Cerebellar cortex (tissue), 1 donor: Measurements from ENCODE around the gene COPS6.

Source experiments
- DNase-seq: peaks from one replicate; pipeline ENCODE4 v3.0.0-alpha.2; 2015; ENCODE audit warnings: low spot score

COPS6 gene

GRCh38 chr7:100088621-100089457, at the start of gene COPS6:
COPS6 (plus strand) TSS chr7:100088969; CDS start chr7:100088991, 22 bp downstream.
- peak; percentile 63 for DNase-seq

- no peak for DNase-seq
Observed at GRCh38 chr7:100040575-100040974, 48.2 kb upstream of the COPS6 start.

GRCh38 chr7:100044718-100045117, 44.1 kb upstream of the COPS6 start:
- DNase-seq = no peak

- no peak for DNase-seq
Observed at GRCh38 chr7:100048680-100049079, 40.1 kb upstream of the COPS6 start.

- peak; percentile 87 for DNase-seq
Observed at GRCh38 chr7:100049441-100050291, 39.1 kb upstream of the COPS6 start, which contains the start of gene ZSCAN21. ZSCAN21 (plus strand) TSS chr7:100049774; CDS start chr7:100057007, 7,233 bp downstream.

GRCh38 chr7:100051611-100052010, 37.2 kb upstream of the COPS6 start:
- DNase-seq = no peak

- DNase-seq = peak; percentile 63
Observed at GRCh38 chr7:100053215-100053614, 35.6 kb upstream of the COPS6 start.

GRCh38 chr7:100057006-100057405, 31.8 kb upstream of the COPS6 start:
- DNase-seq = no peak

GRCh38 chr7:100059251-100059739, 29.5 kb upstream of the COPS6 start:
- no peak for DNase-seq

- no peak for DNase-seq
Observed at GRCh38 chr7:100061518-100062193, 27.1 kb upstream of the COPS6 start.

GRCh38 chr7:100063376-100063775, 25.4 kb upstream of the COPS6 start:
- DNase-seq = no peak

- no peak for DNase-seq
Observed at GRCh38 chr7:100064162-100064561, 24.6 kb upstream of the COPS6 start.

GRCh38 chr7:100065452-100066186, 23.1 kb upstream of the COPS6 start:
- DNase-seq = no peak

- DNase-seq = no peak
Observed at GRCh38 chr7:100066953-100067352, 21.8 kb upstream of the COPS6 start.

GRCh38 chr7:100069991-100070390, 18.8 kb upstream of the COPS6 start:
- DNase-seq = no peak

- no peak for DNase-seq
Observed at GRCh38 chr7:100071018-100071723, 17.6 kb upstream of the COPS6 start.

GRCh38 chr7:100072462-100072861, 16.3 kb upstream of the COPS6 start:
- no peak for DNase-seq

GRCh38 chr7:100074841-100075240, 13.9 kb upstream of the COPS6 start:
- no peak for DNase-seq

- DNase-seq = no peak
Observed at GRCh38 chr7:100075418-100075817, 13.4 kb upstream of the COPS6 start.

- DNase-seq = no peak
Observed at GRCh38 chr7:100077205-100077604, 11.6 kb upstream of the COPS6 start.
